CD4-positive, alpha-beta T cell treated with Interferon gamma for 1 hour (primary cell): ENCODE data around the gene TIPRL.
A peak's percentile ranks its signal among the peaks of the same experiment; 100 is the strongest.

Experiments used
- DNase-seq: peaks from one replicate; pipeline ENCODE4 v3.0.0-alpha.2; 2020

TIPRL gene

GRCh38 chr1:168217664-168218063 lies 38.9 kb downstream of the TIPRL start:
- no peak for DNase-seq

- DNase-seq: no peak
These were observed 39.9 kb downstream of the TIPRL start for GRCh38 chr1:168218658-168219057.

GRCh38 chr1:168220470-168220871 lies 41.7 kb downstream of the TIPRL start:
- no peak for DNase-seq

GRCh38 chr1:168221275-168221674 lies 42.5 kb downstream of the TIPRL start:
- no peak for DNase-seq

GRCh38 chr1:168223261-168223660 lies 44.5 kb downstream of the TIPRL start:
- DNase-seq: no peak

- DNase-seq: no peak
These were observed 45.1 kb downstream of the TIPRL start for GRCh38 chr1:168223681-168224540.

GRCh38 chr1:168224991-168225390 lies 46.2 kb downstream of the TIPRL start:
- DNase-seq: no peak

- peak; percentile 73 for DNase-seq
These were observed 46.9 kb downstream of the TIPRL start, which contains the start of gene SFT2D2 for GRCh38 chr1:168225476-168226190. SFT2D2 (plus strand) TSS chr1:168226004; CDS start chr1:168226080, 76 bp downstream.

GRCh38 chr1:168227620-168228019 lies 48.9 kb downstream of the TIPRL start:
- DNase-seq: no peak

GRCh38 chr1:168229893-168230292 lies 51.1 kb downstream of the TIPRL start:
- no peak for DNase-seq

GRCh38 chr1:168230709-168231108 lies 51.9 kb downstream of the TIPRL start:
- DNase-seq: no peak

GRCh38 chr1:168234846-168235547 lies 56.2 kb downstream of the TIPRL start:
- peak; percentile 19 for DNase-seq

GRCh38 chr1:168235548-168235885 lies 56.8 kb downstream of the TIPRL start:
- DNase-seq: no peak

GRCh38 chr1:168235937-168236336 lies 57.2 kb downstream of the TIPRL start:
- DNase-seq: no peak

- DNase-seq: no peak
These were observed 58.3 kb downstream of the TIPRL start for GRCh38 chr1:168236836-168237611.

- no peak for DNase-seq
These were observed 64.4 kb downstream of the TIPRL start for GRCh38 chr1:168243198-168243597.

- no peak for DNase-seq
These were observed 65.0 kb downstream of the TIPRL start for GRCh38 chr1:168243636-168244212.

GRCh38 chr1:168245042-168245441 lies 66.3 kb downstream of the TIPRL start:
- no peak for DNase-seq

GRCh38 chr1:168246506-168246905 lies 67.7 kb downstream of the TIPRL start:
- DNase-seq: no peak
